GM12873 (cell line): ENCODE results near the gene PDE6H.

Source experiments
- CTCF ChIP-seq: IDR thresholded peaks from 2 replicates; pipeline ENCODE4 v1.5.1; 2012; ENCODE audit warnings: low read depth, mild to moderate bottlenecking, moderate library complexity, low read length, control low read depth; ENCODE audit not compliant: insufficient read depth; ENCODE audit errors: missing control alignments

The PDE6H gene

DNA sequence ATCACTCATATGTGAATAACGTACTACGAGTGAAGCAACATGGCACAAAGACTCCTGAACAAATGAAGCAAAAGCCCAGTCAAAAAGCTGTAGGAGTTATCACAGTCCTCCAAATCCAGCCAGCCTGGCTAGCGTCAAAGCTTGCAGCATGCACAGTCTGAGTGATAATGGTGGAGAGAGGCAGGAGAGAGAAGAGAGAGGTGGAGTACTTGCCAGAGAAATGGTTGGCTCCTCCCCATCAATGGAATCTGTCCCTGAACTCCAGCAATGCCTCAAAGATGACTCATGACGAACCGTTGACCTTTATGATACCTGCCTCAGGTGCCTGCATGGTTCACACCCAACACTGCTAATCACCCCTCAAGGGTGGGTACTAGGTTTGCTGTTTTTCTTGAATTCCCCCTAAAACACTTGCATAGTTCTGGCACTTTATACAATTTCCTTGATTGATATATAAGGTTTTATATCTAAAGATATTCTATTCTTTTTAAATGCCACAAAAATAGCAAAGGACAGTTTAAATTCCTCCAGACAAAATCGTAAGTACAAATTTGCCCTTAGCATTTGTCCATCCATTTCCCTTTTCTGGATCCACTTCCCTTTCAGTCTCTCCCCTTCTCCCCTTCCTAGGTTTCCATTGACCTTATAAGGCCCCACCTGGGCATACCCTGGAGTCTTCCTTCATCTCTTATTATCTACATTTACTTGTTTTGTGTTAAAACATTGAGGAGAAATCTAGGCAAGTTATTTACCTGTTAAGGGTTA lies 21.7 kb upstream of the PDE6H start:
- no peak for TF ChIP-seq CTCF

GRCh38 chr12:14951851-14952250 lies 21.0 kb upstream of the PDE6H start:
- no peak for TF ChIP-seq CTCF

DNA sequence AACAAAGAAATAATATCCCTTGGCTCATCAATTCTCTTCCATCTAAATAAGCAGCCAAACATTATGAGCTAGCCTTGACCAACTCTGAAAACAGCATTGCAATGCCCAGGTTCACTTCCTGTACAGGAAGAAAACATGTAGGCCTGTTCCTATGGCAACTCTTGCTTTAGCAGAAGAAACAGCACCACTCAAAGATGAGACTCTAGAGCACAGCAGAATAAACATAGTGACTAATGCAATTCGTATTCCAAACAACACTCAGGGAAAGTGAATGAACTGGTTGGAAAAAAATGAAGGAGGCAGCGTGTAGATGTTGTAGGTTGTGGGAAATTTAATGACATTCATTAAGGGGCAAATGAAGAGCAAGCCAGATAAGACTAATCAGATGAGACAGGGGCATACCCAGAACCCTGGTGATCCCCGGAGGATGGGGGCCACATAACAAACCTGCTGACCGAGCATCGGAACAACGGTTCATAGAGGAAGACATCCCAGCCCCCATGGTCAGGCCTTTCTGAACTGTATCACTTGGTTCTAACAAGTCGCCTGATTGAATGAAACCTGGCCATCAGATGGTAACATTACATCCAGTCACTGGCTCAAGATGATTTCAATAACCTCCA lies 20.4 kb upstream of the PDE6H start:
- no peak for TF ChIP-seq CTCF

- TF ChIP-seq CTCF = no peak
These were observed 19.1 kb upstream of the PDE6H start for GRCh38 chr12:14953752-14954151.

DNA sequence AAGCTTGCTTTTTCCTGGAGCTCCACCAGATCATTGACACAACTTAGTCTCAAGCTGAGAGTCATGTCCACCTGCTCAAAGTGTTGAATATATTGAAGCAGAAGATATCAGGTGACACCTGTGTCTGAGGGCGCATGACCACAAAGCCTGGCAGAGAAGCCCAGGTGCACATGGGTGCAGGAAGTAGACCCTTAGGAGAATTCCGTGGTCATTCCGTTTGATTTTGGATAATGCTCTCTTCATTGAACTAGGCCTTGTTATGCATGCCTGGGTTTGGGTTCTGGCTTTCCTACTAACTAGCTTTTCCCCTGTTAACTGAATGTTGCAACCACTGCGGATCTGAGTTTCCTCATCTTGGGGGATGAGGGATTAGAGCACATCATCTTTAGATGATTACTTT lies 18.6 kb upstream of the PDE6H start:
- no peak for TF ChIP-seq CTCF

DNA sequence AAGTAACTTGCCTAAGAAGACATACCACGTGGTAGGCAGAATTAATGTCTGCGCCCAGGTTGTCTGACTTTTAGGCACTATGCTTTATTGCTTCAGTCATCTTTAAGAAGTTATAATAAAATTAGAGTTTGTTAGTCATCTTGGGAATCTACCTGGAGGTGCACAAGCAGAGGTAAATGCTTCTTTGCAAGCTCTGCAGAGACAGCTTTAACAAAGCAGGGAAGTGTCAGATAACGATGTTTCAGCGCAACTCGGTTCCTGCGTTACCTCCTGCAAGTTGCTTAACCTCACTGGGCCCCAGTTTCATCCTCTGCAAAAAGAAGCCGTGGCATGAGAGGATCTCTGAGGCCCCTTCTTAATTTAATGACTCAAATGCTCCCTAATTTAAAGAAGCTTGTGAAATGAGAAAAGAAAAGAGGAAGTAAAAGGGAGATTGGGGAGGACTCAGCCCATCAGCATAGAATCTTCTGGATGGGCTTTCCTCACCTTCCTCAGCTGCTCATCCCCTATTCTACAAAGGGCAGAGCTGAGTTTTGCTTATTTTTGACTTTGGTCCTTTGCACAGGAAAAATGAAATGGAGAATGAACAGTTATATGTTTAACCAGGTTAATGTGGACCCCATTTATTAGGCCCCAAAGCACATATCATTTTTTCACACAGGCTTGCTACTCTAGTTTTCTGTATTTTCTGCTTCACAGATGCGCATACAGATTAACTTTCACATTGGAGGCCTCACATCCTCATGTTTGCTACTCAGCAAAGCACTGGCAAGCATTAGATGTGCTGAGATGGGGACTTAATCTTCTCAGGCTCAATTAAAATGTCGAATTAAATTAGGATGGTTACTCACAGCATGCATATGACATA lies 16.6 kb upstream of the PDE6H start:
- TF ChIP-seq CTCF = no peak

DNA sequence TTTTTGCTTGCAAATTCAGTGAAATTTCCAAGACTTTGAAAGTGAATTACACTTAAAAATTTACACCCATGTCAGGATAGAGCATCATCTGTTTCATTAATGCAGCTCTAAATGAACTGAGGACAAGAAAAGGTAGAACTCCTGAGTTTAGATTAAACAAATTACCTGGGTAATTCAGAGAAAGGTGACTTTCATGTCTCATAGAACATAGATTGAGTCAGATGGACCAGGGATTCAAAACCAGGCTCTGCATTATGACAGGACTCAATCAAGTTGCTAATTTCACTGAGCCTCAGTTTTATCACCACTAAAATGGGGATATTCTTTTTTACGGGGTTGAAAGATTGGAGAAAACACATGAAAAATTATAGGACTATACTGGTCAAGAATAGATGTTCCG lies 15.9 kb upstream of the PDE6H start:
- no peak for TF ChIP-seq CTCF
